ENCODE measurements around the gene CRIM1. TPM values are rescaled to one million over a fixed set of nuclear protein-coding genes. Genes with fewer than 3 reads are reported as not detected.

Gene CRIM1
- total and polyA plus RNA-seq, 5 donors from 2014 or later, result 0.15 to 2.7 (median 0.74) TPM

DNA sequence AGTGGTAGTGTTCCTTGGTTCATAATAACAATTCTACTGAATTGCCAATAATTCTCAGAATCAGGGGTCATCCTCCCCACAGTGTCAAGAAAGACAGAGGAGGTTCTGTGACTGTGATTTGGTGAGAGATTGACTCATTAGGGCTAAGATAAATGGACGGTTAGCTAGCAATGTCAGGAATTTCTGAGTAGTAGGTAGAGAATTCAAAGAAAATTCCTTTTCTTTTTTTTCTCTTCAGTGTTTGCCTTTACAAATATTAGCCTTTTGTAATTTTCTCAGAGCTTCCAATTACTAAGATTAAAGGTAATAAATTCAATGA is 16.8 kb upstream of the CRIM1 start:
- H3K27me3 Mint-ChIP-seq, result no peaks in the 10 kb centered on the region
- peaks cover 4 to 6% (median 5%) of the 10 kb centered on the region in 4 donors for H3K4me1 Mint-ChIP-seq
- H3K27me3 ChIP-seq (ENCODE audit: control insufficient read depth, insufficient read depth, low read length), result no peaks in the 10 kb centered on the region
- H3K4me3 ChIP-seq (ENCODE audit: low read depth, low read length), result no peak overlapping the region
- no peak overlapping the region for H3K27ac ChIP-seq (ENCODE audit: insufficient read depth, low read length, poor library complexity, severe bottlenecking)
- H3K9me3 Mint-ChIP-seq, result no peaks in the 10 kb centered on the region
- no peak for DNase-seq
- no peaks in the 10 kb centered on the region for H3K4me1 ChIP-seq (ENCODE audit: control insufficient read depth, insufficient read depth, low read length, poor library complexity, severe bottlenecking)
- no peaks in the 10 kb centered on the region for H3K9me3 ChIP-seq (ENCODE audit: control insufficient read depth in 2 of 2, low read length in 2 of 2)
- no peak overlapping the region for H3K27ac Mint-ChIP-seq
- no peak for ATAC-seq (ENCODE audit: low read depth in 2 of 2)
- H3K36me3 ChIP-seq (ENCODE audit: control insufficient read depth, insufficient read depth, low read length), result no peaks in the 10 kb centered on the region
- no peak overlapping the region for H3K4me3 Mint-ChIP-seq
- H3K36me3 Mint-ChIP-seq, result no peaks in the 10 kb centered on the region

DNA sequence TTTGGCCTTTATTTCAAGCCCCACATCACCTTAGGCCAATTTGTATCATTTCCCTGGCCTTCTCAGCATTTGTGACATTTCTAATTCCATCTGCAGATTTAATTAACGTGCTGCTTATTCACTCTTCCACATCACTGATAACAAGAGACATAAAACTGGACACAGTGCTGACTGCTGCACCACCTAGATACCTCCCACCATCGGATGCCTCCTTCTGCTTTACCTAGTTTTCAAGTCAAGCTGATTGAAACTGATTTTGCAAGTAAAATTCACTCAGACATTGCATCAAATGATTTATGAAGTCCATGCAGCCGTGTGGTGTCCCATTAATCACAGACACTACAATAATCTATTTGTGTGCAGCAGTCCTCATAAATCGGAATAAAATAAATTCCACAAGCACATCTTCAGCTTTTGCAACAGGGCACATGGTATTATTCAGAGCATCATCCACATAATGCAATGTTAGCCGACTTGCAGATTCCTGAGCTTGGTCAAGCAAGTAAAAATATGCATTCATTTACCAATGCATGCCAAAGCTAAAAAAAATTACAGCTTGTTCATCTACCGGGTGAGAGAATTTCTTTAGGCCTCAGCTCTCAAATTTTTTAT is 15.9 kb upstream of the CRIM1 start:
- H3K27me3 Mint-ChIP-seq, result no peaks in the 10 kb centered on the region

DNA sequence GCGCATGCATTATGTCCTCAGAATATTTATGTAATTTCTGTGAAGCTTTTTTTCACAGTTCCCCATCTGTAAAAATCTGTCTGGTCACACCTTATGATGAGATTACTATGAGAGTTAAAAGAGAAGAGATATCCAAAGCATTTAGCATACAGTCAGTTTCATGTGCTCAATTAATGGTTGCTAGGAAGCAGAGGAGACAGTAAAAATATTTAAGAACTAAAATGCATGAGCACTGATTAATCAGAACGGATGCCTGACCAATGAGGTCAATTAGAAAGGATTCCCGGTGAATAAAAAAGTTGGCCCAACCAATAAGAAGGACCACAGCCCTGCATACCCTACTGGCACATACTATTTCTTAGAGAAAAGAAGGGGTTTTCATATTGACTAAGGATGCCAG is 12.0 kb upstream of the CRIM1 start:
- Histone ChIP-seq H3K4me1 (ENCODE audit: control insufficient read depth, insufficient read depth, low read length, poor library complexity, severe bottlenecking) (no peaks in the 10 kb centered on the region), H3K9me3 (ENCODE audit: control insufficient read depth in 2 of 2, low read length in 2 of 2) (no peaks in the 10 kb centered on the region), H3K27ac (ENCODE audit: insufficient read depth, low read length, poor library complexity, severe bottlenecking) (no peak overlapping the region), H3K4me3 (ENCODE audit: low read depth, low read length) (no peak overlapping the region), H3K27me3 (ENCODE audit: control insufficient read depth, insufficient read depth, low read length) (peaks cover 2% of the 10 kb centered on the region), H3K36me3 (ENCODE audit: control insufficient read depth, insufficient read depth, low read length) (no peaks in the 10 kb centered on the region)
- Mint-ChIP-seq H3K27me3 (peaks cover 20% of the 10 kb centered on the region), H3K27ac (no peak overlapping the region), H3K36me3 (no peaks in the 10 kb centered on the region), H3K9me3 (peaks cover 0 to 1% (median 0%) of the 10 kb centered on the region in 7 donors), H3K4me3 (no peak overlapping the region), H3K4me1 (peaks cover 0 to 1% (median 0%) of the 10 kb centered on the region in 4 donors)
- ATAC-seq (ENCODE audit: low read depth in 2 of 2) (no peak), DNase-seq (no peak)

More for the DNA sequence above, 15.9 kb upstream of the CRIM1 start:
- Histone ChIP-seq H3K4me1 (ENCODE audit: control insufficient read depth, insufficient read depth, low read length, poor library complexity, severe bottlenecking) (no peaks in the 10 kb centered on the region), H3K27me3 (ENCODE audit: control insufficient read depth, insufficient read depth, low read length) (no peaks in the 10 kb centered on the region), H3K4me3 (ENCODE audit: low read depth, low read length) (no peak overlapping the region), H3K9me3 (ENCODE audit: control insufficient read depth in 2 of 2, low read length in 2 of 2) (no peaks in the 10 kb centered on the region), H3K27ac (ENCODE audit: insufficient read depth, low read length, poor library complexity, severe bottlenecking) (no peak overlapping the region), H3K36me3 (ENCODE audit: control insufficient read depth, insufficient read depth, low read length) (no peaks in the 10 kb centered on the region)
- Mint-ChIP-seq H3K4me3 (no peak overlapping the region), H3K27ac (no peak overlapping the region), H3K36me3 (no peaks in the 10 kb centered on the region), H3K4me1 (peaks cover 4 to 5% (median 5%) of the 10 kb centered on the region in 4 donors), H3K9me3 (no peaks in the 10 kb centered on the region)
- DNase-seq (no peak), ATAC-seq (ENCODE audit: low read depth in 2 of 2) (no peak)

DNA sequence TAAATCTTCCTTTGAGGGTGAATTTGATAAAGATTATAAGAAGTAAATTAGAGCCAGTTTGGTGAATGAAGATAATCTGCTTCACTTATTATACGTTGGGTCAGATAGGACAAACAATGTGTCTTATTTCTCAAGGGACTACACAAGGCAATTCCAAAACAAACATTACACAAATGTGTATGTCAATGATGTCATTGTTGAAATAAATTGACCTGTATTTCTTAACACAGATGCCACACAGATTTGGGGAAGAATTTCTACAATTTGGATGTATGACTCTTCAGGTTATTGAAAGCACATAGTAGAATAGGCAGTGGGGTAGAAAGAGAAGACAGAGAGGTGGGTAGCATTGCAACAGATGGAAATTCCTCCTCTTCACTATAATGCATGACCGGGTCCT is 6.9 kb upstream of the CRIM1 start:
- Histone ChIP-seq H3K36me3 (ENCODE audit: control insufficient read depth, insufficient read depth, low read length) (no peaks in the 10 kb centered on the region), H3K27me3 (ENCODE audit: control insufficient read depth, insufficient read depth, low read length) (peaks cover 2% of the 10 kb centered on the region), H3K4me3 (ENCODE audit: low read depth, low read length) (no peak overlapping the region), H3K27ac (ENCODE audit: insufficient read depth, low read length, poor library complexity, severe bottlenecking) (no peak overlapping the region), H3K9me3 (ENCODE audit: control insufficient read depth in 2 of 2, low read length in 2 of 2) (no peaks in the 10 kb centered on the region), H3K4me1 (ENCODE audit: control insufficient read depth, insufficient read depth, low read length, poor library complexity, severe bottlenecking) (no peaks in the 10 kb centered on the region)
- DNase-seq (no peak), ATAC-seq (ENCODE audit: low read depth in 2 of 2) (no peak)
- Mint-ChIP-seq H3K27ac (no peak overlapping the region), H3K4me1 (peaks cover 0 to 10% (median 6%) of the 10 kb centered on the region in 4 donors), H3K9me3 (peaks cover 0 to 1% (median 0%) of the 10 kb centered on the region in 7 donors), H3K4me3 (no peak overlapping the region), H3K27me3 (peaks cover 35% of the 10 kb centered on the region), H3K36me3 (no peaks in the 10 kb centered on the region)

DNA sequence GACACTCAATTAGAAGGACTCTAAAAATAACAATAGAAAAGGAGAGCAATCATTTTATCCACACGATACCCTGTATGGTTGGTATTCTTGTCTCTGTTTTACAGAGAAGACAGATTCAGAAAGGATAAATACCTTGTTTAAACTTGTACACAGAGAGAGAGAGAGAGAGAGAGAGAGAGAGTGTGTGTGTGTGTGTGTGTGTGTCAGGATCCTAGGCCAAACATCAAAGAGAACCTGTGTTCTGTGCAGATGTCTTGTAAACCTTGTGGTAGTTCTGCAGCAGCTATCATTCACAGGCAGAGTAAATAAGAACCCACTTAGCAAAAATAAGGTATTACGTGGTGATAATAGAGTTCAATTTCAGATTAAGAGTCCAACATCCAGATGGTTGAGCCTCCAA is 4.3 kb upstream of the CRIM1 start:
- no peak for ATAC-seq (ENCODE audit: low read depth in 2 of 2)
- Mint-ChIP-seq H3K4me1 (peaks cover 0 to 22% (median 8%) of the 10 kb centered on the region in 4 donors), H3K4me3 (peak overlapping the region in 1 of 4 donors; percentile 2), H3K27me3 (peaks cover 38% of the 10 kb centered on the region), H3K9me3 (no peaks in the 10 kb centered on the region), H3K27ac (no peak overlapping the region), H3K36me3 (no peaks in the 10 kb centered on the region)
- H3K27me3 ChIP-seq (ENCODE audit: control insufficient read depth, insufficient read depth, low read length), result peaks cover 9% of the 10 kb centered on the region
- H3K4me3 ChIP-seq (ENCODE audit: low read depth, low read length), result no peak overlapping the region
- no peaks in the 10 kb centered on the region for H3K9me3 ChIP-seq (ENCODE audit: control insufficient read depth in 2 of 2, low read length in 2 of 2)
- H3K4me1 ChIP-seq (ENCODE audit: control insufficient read depth, insufficient read depth, low read length, poor library complexity, severe bottlenecking), result peaks cover 4% of the 10 kb centered on the region
- no peak for DNase-seq
- no peak overlapping the region for H3K27ac ChIP-seq (ENCODE audit: insufficient read depth, low read length, poor library complexity, severe bottlenecking)
- H3K36me3 ChIP-seq (ENCODE audit: control insufficient read depth, insufficient read depth, low read length), result no peaks in the 10 kb centered on the region

DNA sequence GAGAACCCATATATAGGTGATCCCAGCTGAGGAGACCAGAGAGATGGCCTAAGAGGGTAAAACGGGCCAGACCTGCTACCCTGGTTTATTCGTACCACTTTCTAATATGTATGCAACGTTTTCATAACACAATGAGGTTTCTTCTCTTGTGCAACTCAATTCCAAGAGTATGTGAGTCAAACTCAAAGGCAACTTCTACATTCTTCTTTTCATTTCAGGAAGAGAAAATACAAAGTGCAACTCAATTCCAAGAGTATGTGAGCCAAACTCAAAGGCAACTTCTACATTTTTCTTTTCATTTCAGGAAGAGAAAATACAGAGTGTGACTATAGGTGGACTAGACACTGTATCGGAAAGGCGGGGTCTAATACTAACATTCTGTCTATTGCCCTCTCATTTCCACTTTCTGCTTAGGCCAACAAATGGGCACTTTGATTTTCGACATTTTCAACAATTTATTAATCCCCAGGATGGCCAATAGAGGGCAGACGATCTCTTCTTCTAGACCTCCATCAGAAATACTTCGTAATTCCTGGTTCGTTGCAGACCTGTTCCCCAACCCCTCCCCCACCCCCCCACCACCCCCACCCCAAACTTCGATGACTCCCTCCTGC is 3.7 kb upstream of the CRIM1 start:
- H3K27ac ChIP-seq (ENCODE audit: insufficient read depth, low read length, poor library complexity, severe bottlenecking), result no peak overlapping the region
- peak in 2 of 3 donors; percentile 31 to 40 for DNase-seq
- H3K4me3 ChIP-seq (ENCODE audit: low read depth, low read length), result no peak overlapping the region
- H3K9me3 Mint-ChIP-seq, result no peaks in the 10 kb centered on the region
- H3K9me3 ChIP-seq (ENCODE audit: control insufficient read depth in 2 of 2, low read length in 2 of 2), result no peaks in the 10 kb centered on the region
- H3K27me3 ChIP-seq (ENCODE audit: control insufficient read depth, insufficient read depth, low read length), result peaks cover 9% of the 10 kb centered on the region
- no peak for ATAC-seq (ENCODE audit: low read depth in 2 of 2)
- no peaks in the 10 kb centered on the region for H3K36me3 Mint-ChIP-seq
- H3K4me3 Mint-ChIP-seq, result no peak overlapping the region
- no peaks in the 10 kb centered on the region for H3K36me3 ChIP-seq (ENCODE audit: control insufficient read depth, insufficient read depth, low read length)
- H3K4me1 Mint-ChIP-seq, result peaks cover 0 to 22% (median 8%) of the 10 kb centered on the region in 4 donors
- peaks cover 9% of the 10 kb centered on the region for H3K4me1 ChIP-seq (ENCODE audit: control insufficient read depth, insufficient read depth, low read length, poor library complexity, severe bottlenecking)
- no peak overlapping the region for H3K27ac Mint-ChIP-seq
- peaks cover 33% of the 10 kb centered on the region for H3K27me3 Mint-ChIP-seq

DNA sequence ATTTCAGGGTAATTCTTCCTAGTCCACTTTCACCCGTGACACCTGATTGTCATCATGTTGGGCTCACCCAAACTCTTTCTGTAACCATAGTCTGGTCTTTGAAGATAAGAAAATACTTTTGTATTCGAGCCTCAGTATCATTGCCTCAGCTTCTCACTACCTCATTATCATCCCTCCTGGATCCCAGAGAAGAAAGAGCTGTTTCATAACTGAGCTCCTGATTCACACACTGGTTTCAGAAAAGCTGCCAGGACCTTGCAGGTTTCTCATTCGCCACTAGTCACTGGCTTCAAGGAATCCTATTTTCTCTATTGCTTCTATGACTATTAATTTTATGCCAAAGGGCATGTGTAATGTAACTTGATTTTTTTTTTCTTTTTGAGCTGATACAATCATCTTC is 2.9 kb upstream of the CRIM1 start:
- Mint-ChIP-seq H3K36me3 (no peaks in the 10 kb centered on the region), H3K4me1 (peaks cover 0 to 30% (median 17%) of the 10 kb centered on the region in 4 donors), H3K27me3 (peaks cover 40% of the 10 kb centered on the region), H3K4me3 (no peak overlapping the region), H3K9me3 (no peaks in the 10 kb centered on the region), H3K27ac (no peak overlapping the region)
- DNase-seq, result no peak
- H3K27ac ChIP-seq (ENCODE audit: insufficient read depth, low read length, poor library complexity, severe bottlenecking), result no peak overlapping the region
- H3K27me3 ChIP-seq (ENCODE audit: control insufficient read depth, insufficient read depth, low read length), result peaks cover 10% of the 10 kb centered on the region
- H3K4me1 ChIP-seq (ENCODE audit: control insufficient read depth, insufficient read depth, low read length, poor library complexity, severe bottlenecking), result peaks cover 18% of the 10 kb centered on the region
- H3K9me3 ChIP-seq (ENCODE audit: control insufficient read depth in 2 of 2, low read length in 2 of 2), result no peaks in the 10 kb centered on the region
- no peak for ATAC-seq (ENCODE audit: low read depth in 2 of 2)
- H3K4me3 ChIP-seq (ENCODE audit: low read depth, low read length), result no peak overlapping the region
- H3K36me3 ChIP-seq (ENCODE audit: control insufficient read depth, insufficient read depth, low read length), result no peaks in the 10 kb centered on the region

DNA sequence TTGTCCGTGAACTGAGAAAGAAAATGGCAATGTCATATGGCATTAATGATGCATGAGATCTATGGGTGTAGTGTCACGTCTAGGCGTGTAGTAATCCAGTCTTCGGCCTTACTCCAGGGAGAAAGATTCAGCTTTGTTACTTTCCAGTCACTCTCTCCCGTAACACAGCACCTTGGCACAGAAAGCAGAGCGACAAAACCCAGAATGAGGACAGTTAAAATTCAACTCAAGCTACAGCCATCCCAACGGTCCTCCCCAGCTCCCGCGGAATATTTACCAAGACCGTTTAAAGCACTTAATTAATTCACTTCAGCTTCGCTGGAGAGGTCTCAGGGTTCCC is 797 bp upstream of the CRIM1 start:
- Histone ChIP-seq H3K4me3 (ENCODE audit: low read depth, low read length) (no peak overlapping the region), H3K36me3 (ENCODE audit: control insufficient read depth, insufficient read depth, low read length) (no peaks in the 10 kb centered on the region), H3K27ac (ENCODE audit: insufficient read depth, low read length, poor library complexity, severe bottlenecking) (no peak overlapping the region), H3K9me3 (ENCODE audit: control insufficient read depth in 2 of 2, low read length in 2 of 2) (no peaks in the 10 kb centered on the region), H3K4me1 (ENCODE audit: control insufficient read depth, insufficient read depth, low read length, poor library complexity, severe bottlenecking) (peaks cover 24% of the 10 kb centered on the region), H3K27me3 (ENCODE audit: control insufficient read depth, insufficient read depth, low read length) (peaks cover 17% of the 10 kb centered on the region)
- Mint-ChIP-seq H3K27ac (peak overlapping the region in 1 of 3 donors; percentile 4), H3K36me3 (no peaks in the 10 kb centered on the region), H3K9me3 (no peaks in the 10 kb centered on the region), H3K4me1 (peaks cover 7 to 44% (median 26%) of the 10 kb centered on the region in 4 donors), H3K27me3 (peaks cover 50% of the 10 kb centered on the region), H3K4me3 (peak overlapping the region; percentile 78 to 89 (median 82))
- DNase-seq (no peak), ATAC-seq (ENCODE audit: low read depth in 2 of 2) (no peak)
